ENCODE results near the gene KRT77. TPM values are rescaled to one million over a fixed set of nuclear protein-coding genes. Genes with fewer than 3 reads are reported as not detected.

The KRT77 gene
- total RNA-seq, 4 donors from 2014 or later = not detected

DNA sequence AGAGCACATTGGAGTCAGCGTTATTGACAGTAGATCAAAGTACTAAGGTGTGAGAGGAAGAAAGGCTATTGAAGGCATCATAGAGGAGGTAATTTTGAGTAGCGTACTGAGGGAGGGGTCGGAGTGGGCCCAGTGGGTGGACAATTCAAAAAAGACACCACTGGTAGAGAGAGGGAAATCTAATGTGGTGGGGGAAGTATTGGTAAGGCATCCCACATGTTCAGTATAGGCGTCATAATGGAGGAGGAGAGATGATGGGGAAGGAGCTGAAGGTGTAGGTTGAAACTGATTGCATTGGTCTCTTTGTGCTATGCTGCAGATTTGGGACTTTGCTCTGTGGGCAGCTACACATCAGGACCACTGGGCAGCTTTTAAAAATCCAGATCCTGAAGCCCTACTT lies 23.7 kb upstream of the KRT77 start:
- TF ChIP-seq, protein P1, sequence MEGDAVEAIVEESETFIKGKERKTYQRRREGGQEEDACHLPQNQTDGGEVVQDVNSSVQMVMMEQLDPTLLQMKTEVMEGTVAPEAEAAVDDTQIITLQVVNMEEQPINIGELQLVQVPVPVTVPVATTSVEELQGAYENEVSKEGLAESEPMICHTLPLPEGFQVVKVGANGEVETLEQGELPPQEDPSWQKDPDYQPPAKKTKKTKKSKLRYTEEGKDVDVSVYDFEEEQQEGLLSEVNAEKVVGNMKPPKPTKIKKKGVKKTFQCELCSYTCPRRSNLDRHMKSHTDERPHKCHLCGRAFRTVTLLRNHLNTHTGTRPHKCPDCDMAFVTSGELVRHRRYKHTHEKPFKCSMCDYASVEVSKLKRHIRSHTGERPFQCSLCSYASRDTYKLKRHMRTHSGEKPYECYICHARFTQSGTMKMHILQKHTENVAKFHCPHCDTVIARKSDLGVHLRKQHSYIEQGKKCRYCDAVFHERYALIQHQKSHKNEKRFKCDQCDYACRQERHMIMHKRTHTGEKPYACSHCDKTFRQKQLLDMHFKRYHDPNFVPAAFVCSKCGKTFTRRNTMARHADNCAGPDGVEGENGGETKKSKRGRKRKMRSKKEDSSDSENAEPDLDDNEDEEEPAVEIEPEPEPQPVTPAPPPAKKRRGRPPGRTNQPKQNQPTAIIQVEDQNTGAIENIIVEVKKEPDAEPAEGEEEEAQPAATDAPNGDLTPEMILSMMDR (IDR thresholded peaks at IDR 0.05) = no peak
- no peak for TF ChIP-seq EP300 (IDR thresholded peaks at IDR 0.05)
- TF ChIP-seq POLR2A (IDR thresholded peaks at IDR 0.05) = no peak
- no peak for TF ChIP-seq POLR2AphosphoS5 (IDR thresholded peaks at IDR 0.05)
- ATAC-seq = no peak
- Histone ChIP-seq H3K36me3 (no peaks in the 10 kb centered on the region), H3K4me1 (no peaks in the 10 kb centered on the region), H3K9me3 (no peaks in the 10 kb centered on the region), H3K4me3 (no peak overlapping the region), H3K27ac (no peak overlapping the region), H3K27me3 (peaks cover 39% of the 10 kb centered on the region)
- WGBS, 2 donors (ENCODE audit: low coverage in 1 of 2) = 76 to 82% methylated on average over 4 of the region's 4 CpGs

DNA sequence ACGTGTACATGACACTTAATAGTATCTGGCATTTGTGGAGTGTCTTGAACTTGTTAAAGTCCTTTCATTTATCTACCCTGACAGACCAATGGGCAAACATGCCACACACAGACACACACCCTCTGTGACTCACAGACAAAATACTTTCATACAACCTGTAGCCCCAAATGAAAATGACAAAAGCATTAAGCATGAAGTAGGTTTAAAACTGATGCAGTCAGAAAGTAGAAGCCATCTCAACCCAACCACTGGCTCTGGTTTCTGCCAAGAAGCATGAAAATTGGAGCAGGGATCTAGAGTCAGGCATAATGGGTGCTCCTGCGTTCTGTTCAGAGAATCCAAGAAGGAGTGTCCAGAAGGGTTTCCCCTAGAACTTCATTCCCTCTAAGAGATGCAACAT lies 23.1 kb upstream of the KRT77 start:
- no peak overlapping the region for H3K27ac ChIP-seq
- WGBS, 2 donors (ENCODE audit: low coverage in 1 of 2) = 33 to 38% methylated on average over 2 of the region's 2 CpGs
- H3K36me3 ChIP-seq = no peaks in the 10 kb centered on the region
- TF ChIP-seq EP300 (IDR thresholded peaks at IDR 0.05) (no peak), POLR2AphosphoS5 (IDR thresholded peaks at IDR 0.05) (no peak), POLR2A (IDR thresholded peaks at IDR 0.05) (no peak)
- TF ChIP-seq, protein P1 (IDR thresholded peaks at IDR 0.05) = no peak
- no peaks in the 10 kb centered on the region for H3K4me1 ChIP-seq
- no peaks in the 10 kb centered on the region for H3K9me3 ChIP-seq
- no peak for ATAC-seq
- peaks cover 34% of the 10 kb centered on the region for H3K27me3 ChIP-seq
- no peak overlapping the region for H3K4me3 ChIP-seq

DNA sequence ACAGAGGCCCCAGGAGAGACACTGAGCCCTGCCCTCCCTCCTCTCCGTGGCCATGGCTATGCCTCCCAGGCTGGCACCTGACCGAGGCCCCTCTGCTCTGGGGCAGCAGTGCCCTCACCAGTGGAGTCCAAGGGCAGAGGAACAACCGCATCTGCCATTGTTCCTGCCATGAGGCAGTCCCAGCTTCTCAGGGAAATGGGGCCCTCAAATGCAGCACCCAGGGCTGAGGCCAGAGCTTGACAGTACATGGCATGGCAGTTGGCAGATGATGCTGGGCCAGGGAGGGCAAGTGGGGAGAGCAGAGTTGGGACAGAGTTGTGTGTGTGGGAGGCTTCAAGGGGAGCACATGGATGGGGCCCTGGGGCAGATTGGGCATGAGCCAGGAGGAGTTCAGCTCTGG lies 21.1 kb upstream of the KRT77 start:
- no peaks in the 10 kb centered on the region for H3K9me3 ChIP-seq
- H3K27me3 ChIP-seq = peaks cover 30% of the 10 kb centered on the region
- no peak for ATAC-seq
- H3K27ac ChIP-seq = no peak overlapping the region
- H3K36me3 ChIP-seq = no peaks in the 10 kb centered on the region
- H3K4me1 ChIP-seq = no peaks in the 10 kb centered on the region
- WGBS, 2 donors (ENCODE audit: low coverage in 1 of 2) = no CpG with 5 or more reads among the region's 3 CpGs
- H3K4me3 ChIP-seq = no peak overlapping the region
- TF ChIP-seq POLR2AphosphoS5 (IDR thresholded peaks at IDR 0.05) = no peak
- no peak for TF ChIP-seq POLR2A (IDR thresholded peaks at IDR 0.05)
- TF ChIP-seq EP300 (IDR thresholded peaks at IDR 0.05) = no peak
- TF ChIP-seq, protein P1 (IDR thresholded peaks at IDR 0.05) = no peak

DNA sequence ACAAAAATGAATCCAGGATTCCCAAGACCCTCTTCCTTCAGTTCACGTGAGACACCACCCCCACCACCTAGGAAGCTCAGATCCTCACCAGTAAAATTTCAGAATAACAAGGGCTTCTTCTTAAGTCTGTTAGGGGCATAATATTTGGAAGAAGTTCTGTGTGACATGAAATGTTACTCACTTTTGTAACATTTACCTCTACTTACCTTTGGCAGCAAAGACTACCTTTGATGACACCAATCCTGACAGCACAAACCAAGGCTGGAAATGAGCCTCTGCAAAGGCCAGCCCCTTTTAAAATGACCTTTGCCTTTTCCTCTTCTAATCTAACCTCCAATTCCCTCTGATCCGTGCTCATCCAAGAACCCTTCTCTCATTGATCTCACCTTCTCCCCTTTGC lies 19.4 kb upstream of the KRT77 start:
- WGBS, 2 donors (ENCODE audit: low coverage in 1 of 2) = 63 to 94% methylated on average over 2 of the region's 2 CpGs
- no peaks in the 10 kb centered on the region for H3K9me3 ChIP-seq
- no peak for ATAC-seq
- peaks cover 32% of the 10 kb centered on the region for H3K27me3 ChIP-seq
- no peaks in the 10 kb centered on the region for H3K36me3 ChIP-seq
- TF ChIP-seq POLR2AphosphoS5 (IDR thresholded peaks at IDR 0.05) (no peak), EP300 (IDR thresholded peaks at IDR 0.05) (no peak), POLR2A (IDR thresholded peaks at IDR 0.05) (no peak)
- TF ChIP-seq, protein P1 (IDR thresholded peaks at IDR 0.05) = no peak
- no peak overlapping the region for H3K27ac ChIP-seq
- H3K4me3 ChIP-seq = no peak overlapping the region
- no peaks in the 10 kb centered on the region for H3K4me1 ChIP-seq

DNA sequence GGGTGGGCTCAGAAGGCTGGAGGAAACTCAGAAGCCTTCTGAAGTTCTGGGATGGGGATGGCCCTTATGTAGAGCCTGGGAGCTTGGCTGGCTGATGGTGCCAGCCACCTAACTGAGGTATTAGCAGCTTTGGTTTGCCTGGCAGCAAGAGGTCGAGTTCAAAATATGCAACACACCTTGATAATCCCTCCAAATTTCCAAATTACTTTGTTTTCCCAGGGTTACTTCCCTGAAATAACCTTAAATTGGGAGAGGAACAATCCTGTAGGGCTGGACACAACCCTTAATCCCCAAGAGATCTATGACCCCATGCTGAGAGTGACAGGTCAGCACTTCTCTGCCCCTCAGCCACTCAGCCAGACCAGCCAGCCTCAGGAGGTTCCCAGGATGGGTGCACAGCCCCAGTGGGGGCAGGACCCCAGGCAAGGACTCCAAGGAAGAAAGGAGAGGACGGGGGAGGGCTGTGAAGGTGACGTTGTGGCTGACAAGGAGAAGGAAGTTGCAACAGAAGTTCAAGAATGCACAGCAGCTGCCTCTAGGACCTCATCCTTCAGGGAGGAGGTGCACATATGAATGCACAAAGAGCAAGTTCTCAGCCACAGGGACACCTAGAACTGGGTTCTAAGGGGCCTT lies 18.6 kb upstream of the KRT77 start:
- ATAC-seq = no peak
- no peak for TF ChIP-seq POLR2AphosphoS5 (IDR thresholded peaks at IDR 0.05)
- no peak for TF ChIP-seq EP300 (IDR thresholded peaks at IDR 0.05)
- TF ChIP-seq, protein P1 (IDR thresholded peaks at IDR 0.05) = no peak
- no peak for TF ChIP-seq POLR2A (IDR thresholded peaks at IDR 0.05)
- H3K4me3 ChIP-seq = no peak overlapping the region
- H3K4me1 ChIP-seq = no peaks in the 10 kb centered on the region
- 53% methylated on average over 3 of the region's 3 CpGs; no CpG with 5 or more reads in 1 of the 2 donors for WGBS, 2 donors (ENCODE audit: low coverage in 1 of 2)
- H3K36me3 ChIP-seq = no peaks in the 10 kb centered on the region
- H3K27ac ChIP-seq = no peak overlapping the region
- H3K27me3 ChIP-seq = peaks cover 38% of the 10 kb centered on the region
- no peaks in the 10 kb centered on the region for H3K9me3 ChIP-seq

Measured in gastroesophageal sphincter (tissue), 4 donors.